IMR-90 (cell line): ENCODE data around the gene SARNP. TPM values are rescaled to one million over a fixed set of nuclear protein-coding genes. Genes with fewer than 3 reads are reported as not detected.
A peak's percentile ranks its signal among the peaks of the same experiment; 100 is the strongest.

Source experiments
- ATAC-seq: fragments of 200-7000 bp; cut with Tn5 transposase; 2 replicates; pipeline ENCODE4 v1.9.1; 2020; ENCODE audit warnings: low read depth, mild to moderate bottlenecking, moderate library complexity
- BruUV-seq: library from RNA; stranded (reverse); fragments of 400-500 nt; replicated peaks from 2 replicates; lab custom pipeline; 2021; lab: Mats Ljungman, UMichigan
- CTCF ChIA-PET: fragments of 300-600 bp; formaldehyde crosslinking; extraction: SDS; loops from one replicate; lab custom pipeline; 2021; ENCODE audit warnings: antibody characterized with exemption; lab: Yijun Ruan, JAX
- POLR2A ChIA-PET: fragments of 300-600 bp; sonication (Branson Sonifier 250); formaldehyde crosslinking; loops from one replicate; lab custom pipeline; 2022; ENCODE audit warnings: antibody characterized with exemption; ENCODE audit not compliant: unreplicated experiment; lab: Charles Lee
- DNase-seq: peaks from one replicate; pipeline ENCODE4 v3.0.0; 2013
- H2AFZ ChIP-seq: replicated peaks from 2 replicates; pipeline ENCODE3; 2013; ENCODE audit warnings: low read length, mild to moderate bottlenecking; ENCODE audit not compliant: poor library complexity
- H2AK5ac ChIP-seq: 2 replicates; pipeline ENCODE4 v1.6.1; 2013; ENCODE audit warnings: low read depth, low read length, inconsistent platforms
- H2AK9ac ChIP-seq: replicated peaks from 2 replicates; pipeline ENCODE3; 2013; ENCODE audit warnings: mild to moderate bottlenecking, low read depth, low read length, moderate library complexity; ENCODE audit not compliant: poor library complexity
- H2BK120ac ChIP-seq: 2 replicates; pipeline ENCODE4 v1.6.1; 2013; ENCODE audit warnings: low read depth, low read length, inconsistent platforms
- H2BK15ac ChIP-seq: 3 replicates; pipeline ENCODE4 v1.6.1; 2013; ENCODE audit warnings: low read depth, low read length, inconsistent platforms
- H2BK20ac ChIP-seq: 2 replicates; pipeline ENCODE4 v1.6.1; 2013; ENCODE audit warnings: low read depth, mild to moderate bottlenecking, inconsistent platforms, low read length, moderate library complexity
- H2BK5ac ChIP-seq: 2 replicates; pipeline ENCODE4 v1.6.1; 2013; ENCODE audit warnings: mild to moderate bottlenecking, low read depth, low read length, inconsistent platforms; ENCODE audit not compliant: poor library complexity, severe bottlenecking
- H3K14ac ChIP-seq: replicated peaks from 2 replicates; pipeline ENCODE4 v1.6.1; 2013; ENCODE audit warnings: low read depth, low read length, inconsistent platforms
- H3K18ac ChIP-seq: 2 replicates; pipeline ENCODE4 v1.6.1; 2013; ENCODE audit warnings: low read depth, low read length, control low read depth
- H3K23ac ChIP-seq: 2 replicates; pipeline ENCODE4 v1.6.1; 2013; ENCODE audit warnings: low read depth, low read length, inconsistent platforms
- H3K27ac ChIP-seq: 2 replicates; pipeline ENCODE4 v1.5.1; 2013; ENCODE audit warnings: mild to moderate bottlenecking, control low read depth, low read length; ENCODE audit not compliant: insufficient read depth
- H3K27me3 ChIP-seq: 2 replicates; pipeline ENCODE4 v1.6.1; 2013; ENCODE audit warnings: low read length; ENCODE audit not compliant: control insufficient read depth, insufficient read depth
- H3K36me3 ChIP-seq: 2 replicates; pipeline ENCODE4 v1.6.1; 2013; ENCODE audit warnings: low read length, mixed read lengths; ENCODE audit not compliant: control insufficient read depth, insufficient read depth
- H3K4ac ChIP-seq: 2 replicates; pipeline ENCODE4 v1.6.1; 2013; ENCODE audit warnings: low read depth, low read length, inconsistent platforms
- H3K4me1 ChIP-seq: 2 replicates; pipeline ENCODE4 v1.6.1; 2013; ENCODE audit warnings: low read length, mixed read lengths; ENCODE audit not compliant: control insufficient read depth, insufficient read depth
- H3K4me2 ChIP-seq: 2 replicates; pipeline ENCODE4 v1.6.1; 2013; ENCODE audit warnings: low read depth, mild to moderate bottlenecking, control low read depth, low read length, moderate library complexity
- H3K4me3 ChIP-seq: 2 replicates; pipeline ENCODE4 v1.5.1; 2013; ENCODE audit warnings: low read depth, mild to moderate bottlenecking, control low read depth, low read length, moderate library complexity; ENCODE audit not compliant: insufficient read depth
- H3K56ac ChIP-seq: 2 replicates; pipeline ENCODE4 v1.6.1; 2013; ENCODE audit warnings: low read length, inconsistent platforms; ENCODE audit not compliant: insufficient read depth; ENCODE audit errors: extremely low read depth
- H3K79me1 ChIP-seq, 2 experiments: 2 replicates each; pipeline ENCODE4 v1.6.1; 2013; ENCODE audit warnings: low read length in 2 of 2, inconsistent platforms in 1 of 2, low read depth in 1 of 2
- H3K9ac ChIP-seq: 2 replicates; pipeline ENCODE4 v1.6.1; 2013; ENCODE audit warnings: low read depth, low read length, control low read depth
- H3K9me1 ChIP-seq: 2 replicates; pipeline ENCODE4 v1.6.1; 2013; ENCODE audit warnings: low read length, inconsistent platforms; ENCODE audit not compliant: insufficient read depth
- H3K9me3 ChIP-seq: 2 replicates; pipeline ENCODE4 v1.6.1; 2013; ENCODE audit warnings: low read length; ENCODE audit not compliant: control insufficient read depth, insufficient read depth
- H4K20me1 ChIP-seq: 2 replicates; pipeline ENCODE4 v1.6.1; 2013; ENCODE audit warnings: low read length, inconsistent platforms; ENCODE audit not compliant: insufficient read depth
- H4K5ac ChIP-seq: 2 replicates; pipeline ENCODE4 v1.6.1; 2013; ENCODE audit warnings: mild to moderate bottlenecking, low read depth, low read length, control low read depth
- H4K8ac ChIP-seq, 2 experiments: 2 replicates each; pipeline ENCODE4 v1.6.1; 2013; ENCODE audit warnings: low read depth in 2 of 2, low read length in 2 of 2, control low read depth in 1 of 2, inconsistent platforms in 1 of 2
- H4K91ac ChIP-seq: 2 replicates; pipeline ENCODE4 v1.6.1; 2013; ENCODE audit warnings: low read depth, low read length, inconsistent platforms; ENCODE audit not compliant: insufficient read depth
- BHLHE40 ChIP-seq: fragments of 150-350 bp; IDR thresholded peaks from 2 replicates; pipeline ENCODE4 v1.6.1; 2016; ENCODE audit warnings: mild to moderate bottlenecking, low read depth, low read length
- CEBPB ChIP-seq: IDR thresholded peaks from 2 replicates; pipeline ENCODE4 v1.6.1; 2012; ENCODE audit warnings: low read depth, low read length, improper control_type of control experiment
- CTCF ChIP-seq: conservative IDR thresholded peaks from 2 replicates; pipeline ENCODE4 v1.5.1; 2012; ENCODE audit warnings: mild to moderate bottlenecking, low read depth, low read length, improper control_type of control experiment
- FOS ChIP-seq: fragments of 150-350 bp; IDR thresholded peaks from 2 replicates; pipeline ENCODE4 v1.6.1; 2016; ENCODE audit warnings: low read depth, low read length
- MAFK ChIP-seq: IDR thresholded peaks from 2 replicates; pipeline ENCODE4 v1.6.1; 2012; ENCODE audit warnings: low read depth, low read length, improper control_type of control experiment
- POLR2A ChIP-seq: IDR thresholded peaks from 2 replicates; pipeline ENCODE4 v1.6.1; 2012; ENCODE audit warnings: mild to moderate bottlenecking, low read depth, low read length
- RAD21 ChIP-seq: IDR thresholded peaks from 2 replicates; pipeline ENCODE4 v1.6.1; 2012; ENCODE audit warnings: low read length, improper control_type of control experiment
- WGBS, 2 experiments: methylation state at CpG; one replicate each; pipeline versions ENCODE4 v1.1.5 to v1.1.7; 2013; ENCODE audit warnings: missing lambda C conversion rate in 2 of 2; ENCODE audit not compliant: insufficient read length in 1 of 2; ENCODE audit errors: extremely low coverage in 2 of 2; 5-methylcytosine and 5-hydroxymethylcytosine counted together
- dilution Hi-C: fragments of 300-500 bp; cut with HindIII; formaldehyde crosslinking; loops from one replicate; pipeline ENCODE4 v1.14.3; 2018; ENCODE audit warnings: low sequenced_read_pairs; ENCODE audit not compliant: unreplicated experiment
- in situ Hi-C: fragments of 300-500 bp; cut with MboI; formaldehyde crosslinking; loops from 3 replicates; pipeline ENCODE4 v1.14.3; 2019; ENCODE audit warnings: low sequenced_read_pairs, inconsistent platforms, mixed read lengths
- intact Hi-C: fragments of 100-400 bp; cut with micrococcal nuclease; formaldehyde crosslinking; loops from 2 replicates; pipeline ENCODE4 v1.10.0; 2022
- polyA plus RNA-seq, 3 experiments: library from polyadenylated mRNA; depleted of rRNA; stranded (reverse); fragments of >200 nt; gene quantifications; 2 replicates each; pipeline ENCODE4 v1.2.3, GENCODE V29; 2012; ENCODE audit warnings: low replicate concordance in 1 of 3
- total RNA-seq: library from RNA; depleted of rRNA; stranded (reverse); fragments of >200 nt; gene quantifications from 2 replicates; pipeline ENCODE4 v1.2.3, GENCODE V29; 2012

Gene SARNP
- total and polyA plus RNA-seq, 2 of the 4 experiments (the other 2 are of a cell fraction), result 46.8 to 103 TPM

GRCh38 chr12:55713721-55714120 lies 103.8 kb downstream of the SARNP start:
- no peaks in the 10 kb centered on the region for H3K36me3 ChIP-seq
- H2AK9ac ChIP-seq, result no peak overlapping the region
- H2BK15ac ChIP-seq, result no peak overlapping the region
- POLR2A ChIA-PET, result no interaction called here
- H3K79me1 ChIP-seq, result peaks cover 14 to 36% of the 10 kb centered on the region in 2 experiments
- peak overlapping the region; percentile 49; the same call in 1 of the 2 replicates for H2BK120ac ChIP-seq
- H3K18ac ChIP-seq, result no peak overlapping the region
- H4K5ac ChIP-seq, result no peak overlapping the region
- H4K91ac ChIP-seq, result no peak overlapping the region
- no peak overlapping the region for H3K14ac ChIP-seq
- no peaks in the 10 kb centered on the region for H3K9me3 ChIP-seq
- no peak overlapping the region for H3K27ac ChIP-seq
- peaks cover 28% of the 10 kb centered on the region for H3K4me1 ChIP-seq
- no peaks in the 10 kb centered on the region for H4K20me1 ChIP-seq
- H3K4me3 ChIP-seq, result no peak overlapping the region
- no TSS peak for BruUV-seq
- H3K56ac ChIP-seq, result no peak overlapping the region
- no peak for TF ChIP-seq CTCF
- peak; percentile 44; the same call in 1 of the 2 replicates for TF ChIP-seq BHLHE40
- TF ChIP-seq RAD21, result no peak
- TF ChIP-seq MAFK, result peak; percentile 16; the same call in 1 of the 2 replicates
- peak; percentile 72 for TF ChIP-seq FOS
- no peak for TF ChIP-seq POLR2A
- TF ChIP-seq CEBPB, result peak; percentile 88
- no peak overlapping the region; the same call in 1 of the 2 replicates for H2BK20ac ChIP-seq
- H3K23ac ChIP-seq, result no peak overlapping the region
- no peak overlapping the region for H3K9ac ChIP-seq
- no peak overlapping the region for H2BK5ac ChIP-seq
- H3K4me2 ChIP-seq, result no peak overlapping the region; the same call in 1 of the 2 replicates
- CTCF ChIA-PET, result no interaction called here
- no peak overlapping the region for H2AFZ ChIP-seq
- no peak overlapping the region for H2AK5ac ChIP-seq
- H4K8ac ChIP-seq, result no peak overlapping the region; a peak in 1 of 4 replicates
- in situ Hi-C loops (no loop called here), intact Hi-C loops (no loop called here), dilution Hi-C loops (no loop called here)
- peaks cover 8% of the 10 kb centered on the region for H3K27me3 ChIP-seq
- DNase-seq (peak; percentile 89), ATAC-seq (peak; percentile 8)
- WGBS, 2 experiments, result 86% methylated on average over 1 of the region's 2 CpGs; no CpG with 5 or more reads in 1 of the 2 experiments
- H3K9me1 ChIP-seq, result peaks cover 20% of the 10 kb centered on the region
- no peak overlapping the region for H3K4ac ChIP-seq
